Adipose tissue (tissue), 3 donors: Measurements from ENCODE around the gene ATG10. TPM values are rescaled to one million over a fixed set of nuclear protein-coding genes. Genes with fewer than 3 reads are reported as not detected.
"Not testable (repeated sequence)": the region's sequence is repeated elsewhere in the genome, so short reads cannot be mapped to it uniquely, and the experiment has no call there.

Source experiments
- H3K27ac ChIP-seq: one replicate; pipeline ENCODE4 v1.5.1; 2013; ENCODE audit warnings: low read depth, low read length
- WGBS, 3 donors: extraction: QIAGEN DNeasy Blood & Tissue Kit; methylation state at CpG; one replicate each; pipeline ENCODE4 v1.1.7; 2013; 5-methylcytosine and 5-hydroxymethylcytosine counted together
- polyA plus RNA-seq, 3 donors: library from polyadenylated mRNA; stranded (reverse); fragments of 200-250 nt; gene quantifications; one replicate each; pipeline ENCODE4 v1.2.3, GENCODE V29; 2013
- donor health status: healthy with polysubstance abuse.
- donor health status: Bipolar disorder and iron deficiency.
- donor health status: healthy.

The ATG10 gene
- polyA plus RNA-seq, 3 donors = 3.2 to 7.8 (median 4.3) TPM

DNA sequence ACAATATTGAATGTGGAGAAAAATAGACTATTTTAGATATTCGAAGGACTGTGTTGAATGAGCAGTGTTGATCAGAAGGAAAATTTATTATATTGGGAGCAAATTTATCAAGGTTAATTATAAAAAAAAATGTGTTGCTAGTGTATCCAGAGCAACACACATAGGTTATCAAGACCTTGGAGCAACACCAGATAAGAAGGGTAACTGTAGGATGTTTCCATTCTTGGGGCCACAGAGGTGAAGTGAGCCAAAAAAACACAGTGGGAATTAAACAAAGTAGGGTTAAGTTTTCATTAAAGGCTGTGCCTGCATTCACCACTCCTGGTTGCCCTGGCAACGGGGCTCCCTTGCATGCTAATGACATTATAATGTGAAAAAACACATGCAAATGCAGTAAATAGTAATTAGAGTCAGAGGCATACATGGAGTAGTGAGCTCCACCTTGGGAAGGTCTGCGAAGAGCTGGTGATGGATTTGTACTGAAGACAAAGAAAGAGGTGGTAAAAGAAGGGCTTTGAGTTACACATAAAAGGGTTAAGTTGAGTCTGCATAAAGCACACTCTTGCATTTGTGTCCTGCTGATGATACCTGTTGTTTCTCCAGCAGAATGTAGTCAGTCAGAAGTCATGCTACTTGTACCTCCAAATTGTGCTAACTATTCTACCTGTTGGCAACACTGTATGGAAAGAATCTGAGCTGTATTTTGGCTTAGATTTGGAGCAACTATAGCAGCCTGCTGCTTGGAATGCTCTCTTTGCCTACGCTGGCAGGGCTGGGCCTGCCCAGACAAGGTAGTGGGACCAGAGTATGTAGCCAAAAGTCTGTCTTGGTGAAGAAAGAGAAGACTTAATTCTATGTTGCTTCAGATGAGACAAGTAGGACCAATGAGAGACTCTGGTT lies 59.6 kb downstream of the ATG10 start:
- WGBS, 3 donors = 55 to 83% (median 79%) methylated on average over 4 of the region's 4 CpGs
- H3K27ac ChIP-seq = no peak overlapping the region

DNA sequence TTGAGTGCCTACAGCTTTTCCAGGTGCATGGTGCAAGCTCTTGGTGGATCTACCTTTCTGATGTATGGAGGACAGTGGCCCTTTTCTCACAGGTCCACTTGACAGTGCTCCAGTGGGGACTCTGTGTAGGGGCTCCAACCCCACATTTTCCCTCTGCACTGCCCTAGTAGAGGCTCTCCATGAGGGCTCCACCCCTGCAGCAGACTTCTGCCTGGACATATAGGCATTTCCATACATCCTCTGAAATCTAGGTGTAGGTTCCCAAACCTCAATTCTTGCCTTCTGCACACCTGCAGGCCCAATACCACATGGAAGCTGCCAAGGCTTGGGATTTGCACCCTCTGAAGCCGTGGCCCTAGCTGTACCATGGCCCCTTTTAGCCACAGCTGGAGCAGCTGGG lies 71.1 kb downstream of the ATG10 start:
- not testable (repeated sequence) for H3K27ac ChIP-seq
- 89 to 100% (median 93%) methylated on average over 1 of the region's 1 CpG for WGBS, 3 donors

- 59 to 100% (median 77%) methylated on average over 2 of the region's 2 CpGs for WGBS, 3 donors
- no peak overlapping the region for H3K27ac ChIP-seq
Observed at GRCh38 chr5:82044010-82044409, 72.2 kb downstream of the ATG10 start.

DNA sequence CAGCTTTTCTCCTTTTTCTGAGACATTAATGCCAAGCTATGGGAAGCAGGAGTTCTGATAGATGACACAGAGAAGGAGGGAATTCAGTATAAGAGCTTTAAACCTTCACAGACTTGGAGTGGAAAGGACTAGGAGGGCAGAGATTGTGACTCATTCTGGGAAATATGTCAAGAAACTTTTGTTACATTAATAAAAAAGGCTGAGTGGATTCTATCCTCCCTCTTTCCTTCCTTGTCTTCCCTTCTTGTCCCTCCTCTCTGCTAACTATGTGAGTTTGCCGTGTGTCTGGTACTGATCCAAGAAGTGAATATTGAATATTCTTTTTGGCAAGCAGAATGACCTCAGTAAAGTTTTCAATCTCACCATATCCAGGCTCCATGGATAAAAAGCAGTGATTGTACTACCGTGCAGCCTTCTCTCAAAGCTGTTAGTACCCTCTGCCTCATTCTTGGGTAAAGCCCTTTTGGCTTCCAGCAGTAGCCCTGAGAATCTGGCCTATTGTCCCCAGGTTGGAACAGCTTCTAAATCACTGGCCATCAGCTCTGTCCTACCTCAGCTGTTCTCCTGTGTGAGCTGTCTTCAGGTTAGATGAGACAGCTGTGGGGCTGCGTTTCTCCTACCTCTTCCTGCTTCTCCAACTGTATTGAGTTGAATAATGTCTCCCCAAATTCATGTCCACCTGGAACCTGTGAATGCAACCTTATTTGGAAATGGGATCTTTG lies 73.9 kb downstream of the ATG10 start:
- WGBS, 3 donors = 58 to 62% (median 62%) methylated on average over 3 of the region's 3 CpGs
- no peak overlapping the region for H3K27ac ChIP-seq

GRCh38 chr5:82046276-82046647 lies 74.4 kb downstream of the ATG10 start:
- H3K27ac ChIP-seq = no peak overlapping the region
- 52 to 69% (median 59%) methylated on average over 2 of the region's 2 CpGs for WGBS, 3 donors

DNA sequence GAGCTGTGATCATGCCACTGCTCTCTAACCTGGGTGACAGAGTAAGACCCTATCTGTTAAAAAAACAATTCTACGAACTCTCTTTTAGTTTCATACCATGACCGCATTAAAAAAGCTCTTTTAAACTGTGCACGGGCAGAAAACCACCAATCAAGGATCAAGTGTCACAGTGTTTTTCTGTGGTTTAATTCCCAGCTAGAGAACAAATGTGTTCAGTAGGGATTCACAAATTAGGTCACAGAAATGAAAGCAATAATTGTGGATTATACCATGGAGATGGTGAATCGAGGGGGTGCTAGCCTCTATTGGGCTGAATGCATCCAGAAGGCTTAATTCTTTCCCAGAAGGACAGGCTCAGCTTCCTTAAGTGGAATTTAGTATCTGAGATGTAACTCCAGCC lies 79.1 kb downstream of the ATG10 start:
- H3K27ac ChIP-seq = no peak overlapping the region
- 95 to 98% (median 96%) methylated on average over 4 of the region's 4 CpGs for WGBS, 3 donors

DNA sequence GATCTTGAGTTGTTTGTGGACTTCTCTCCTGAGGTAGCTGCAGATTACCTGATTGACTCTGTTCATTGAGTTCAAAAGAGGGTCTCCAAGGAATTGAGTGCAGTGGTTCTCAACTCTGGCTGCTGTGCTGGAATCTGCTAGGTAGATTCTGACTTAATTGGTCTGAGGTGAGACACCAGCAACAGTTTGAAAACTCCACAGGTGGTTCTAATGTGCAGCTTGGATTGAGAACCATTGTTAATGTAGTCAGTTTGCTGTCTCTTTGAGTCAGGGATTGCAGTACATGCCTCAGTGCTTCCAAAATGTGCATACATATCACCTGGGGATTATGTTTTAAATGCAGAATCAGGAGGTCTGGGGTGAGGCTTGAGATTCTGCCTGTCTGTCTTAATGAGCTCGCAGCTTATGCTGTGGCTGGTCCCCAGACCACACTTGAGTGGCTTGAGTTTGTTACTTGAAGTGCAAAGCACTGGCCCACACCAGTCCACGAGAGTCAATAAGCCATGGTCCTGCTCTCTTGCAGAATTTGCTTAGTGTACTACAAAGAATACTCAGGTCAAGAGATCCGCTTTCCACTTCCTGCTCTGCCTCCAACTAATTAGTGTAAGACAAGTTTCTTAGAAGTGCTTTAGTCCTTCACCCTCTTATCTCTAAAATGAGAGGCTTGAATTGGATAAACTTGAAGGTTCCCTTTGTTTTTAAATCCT lies 82.3 kb downstream of the ATG10 start:
- 88 to 94% (median 93%) methylated on average over 3 of the region's 3 CpGs for WGBS, 3 donors
- no peak overlapping the region for H3K27ac ChIP-seq

DNA sequence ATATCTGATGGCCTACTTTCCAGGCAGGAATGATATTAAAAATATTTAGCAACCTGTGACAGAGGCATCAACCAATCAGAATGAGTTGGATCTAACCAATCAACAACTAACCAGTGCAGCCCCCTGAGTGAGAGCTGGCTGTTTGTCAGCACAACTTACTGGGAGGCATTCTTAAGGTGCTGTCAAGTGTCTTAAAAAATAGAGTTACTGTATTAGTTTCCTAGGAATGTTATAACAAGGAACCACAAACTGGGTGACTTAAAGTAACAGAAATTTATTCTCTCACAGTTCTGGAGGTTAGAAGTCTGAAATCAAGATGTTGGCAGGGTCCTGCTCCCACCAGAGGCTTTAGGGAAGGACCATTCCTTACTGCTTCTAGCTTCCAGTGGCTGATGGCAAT lies 85.2 kb downstream of the ATG10 start:
- no peak overlapping the region for H3K27ac ChIP-seq

GRCh38 chr5:82058710-82059109 lies 86.9 kb downstream of the ATG10 start:
- H3K27ac ChIP-seq = no peak overlapping the region
- WGBS, 3 donors = 47 to 53% (median 52%) methylated on average over 1 of the region's 1 CpG

DNA sequence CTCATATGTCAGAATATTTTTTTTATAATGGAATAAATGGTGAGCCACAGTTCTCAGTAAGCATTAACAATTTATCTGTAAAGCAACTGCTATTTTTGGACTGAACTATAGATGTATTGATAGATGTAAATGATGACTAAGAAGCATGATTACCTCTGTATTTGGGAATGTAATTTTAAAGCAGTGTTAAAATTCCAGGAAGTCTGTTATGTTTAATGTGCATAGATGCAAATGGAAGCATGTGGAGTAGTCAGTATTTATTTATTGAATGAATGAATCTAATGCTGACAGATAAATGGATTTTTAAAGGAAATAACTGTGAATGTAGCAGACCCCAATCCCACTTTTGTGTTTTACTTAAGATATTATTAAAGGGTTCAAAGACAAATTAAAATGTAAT lies 95.0 kb downstream of the ATG10 start:
- no peak overlapping the region for H3K27ac ChIP-seq

GRCh38 chr5:82068042-82068441 lies 96.2 kb downstream of the ATG10 start:
- WGBS, 3 donors = 83 to 100% (median 99%) methylated on average over 3 of the region's 3 CpGs

GRCh38 chr5:82068723-82069122 lies 96.9 kb downstream of the ATG10 start:
- WGBS, 3 donors = 10 to 69% (median 12%) methylated on average over 2 of the region's 2 CpGs
- H3K27ac ChIP-seq = no peak overlapping the region

More at GRCh38 chr5:82068042-82068441, 96.2 kb downstream of the ATG10 start:
- H3K27ac ChIP-seq = not testable (repeated sequence)

GRCh38 chr5:82072138-82072537 lies 100.3 kb downstream of the ATG10 start:
- WGBS, 3 donors = 86 to 91% (median 88%) methylated on average over 2 of the region's 2 CpGs

DNA sequence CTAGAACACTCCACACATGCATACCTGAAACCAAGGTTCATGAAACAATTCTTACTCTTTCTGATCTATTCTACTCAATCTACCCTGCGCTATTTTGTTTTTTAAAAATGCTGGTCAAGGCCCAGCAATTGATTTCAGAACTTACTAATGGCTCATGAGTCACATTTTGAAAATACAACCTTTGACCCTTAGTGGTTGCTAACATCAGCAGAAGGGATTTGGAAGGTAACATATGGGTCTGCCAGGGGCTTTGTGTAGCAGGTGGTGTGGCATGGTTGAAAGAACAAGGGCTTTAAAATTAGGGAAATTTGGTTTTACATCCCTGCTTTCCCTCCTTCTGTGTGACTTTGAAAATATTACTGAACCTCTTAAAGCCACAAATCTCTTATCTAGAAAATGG lies 101.4 kb downstream of the ATG10 start:
- WGBS, 3 donors = 95 to 100% (median 99%) methylated on average over 1 of the region's 1 CpG

More at GRCh38 chr5:82072138-82072537, 100.3 kb downstream of the ATG10 start:
- H3K27ac ChIP-seq = no peak overlapping the region

GRCh38 chr5:82074950-82075349 lies 103.1 kb downstream of the ATG10 start:
- WGBS, 3 donors = 68 to 78% (median 75%) methylated on average over 2 of the region's 2 CpGs
- H3K27ac ChIP-seq = no peak overlapping the region

More for the DNA sequence above, 101.4 kb downstream of the ATG10 start:
- no peak overlapping the region for H3K27ac ChIP-seq

- 85 to 94% (median 91%) methylated on average over 5 of the region's 5 CpGs for WGBS, 3 donors
- no peak overlapping the region for H3K27ac ChIP-seq
Observed at GRCh38 chr5:82077496-82077895, 105.7 kb downstream of the ATG10 start.

DNA sequence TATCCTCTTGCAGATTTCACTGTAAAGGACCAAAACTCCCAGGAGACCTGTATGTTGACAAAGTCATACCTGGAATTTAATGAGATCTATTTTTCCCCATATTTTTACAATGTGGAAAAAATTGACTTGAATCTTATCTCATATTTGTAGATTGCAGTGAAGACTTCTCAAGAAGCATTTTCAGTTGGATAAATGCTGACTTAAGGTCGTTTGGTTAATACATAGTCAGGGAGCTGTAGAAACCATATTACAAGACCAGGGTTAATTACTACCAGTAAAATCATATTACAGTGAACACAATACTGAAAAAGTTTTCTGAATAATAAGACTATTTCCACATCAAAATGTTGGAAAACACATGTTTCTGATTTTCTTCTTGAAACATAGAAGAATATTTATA lies 119.8 kb downstream of the ATG10 start:
- no peak overlapping the region for H3K27ac ChIP-seq
- 77 to 81% (median 80%) methylated on average over 1 of the region's 1 CpG for WGBS, 3 donors

- H3K27ac ChIP-seq = no peak overlapping the region
- whole genome bisulfite sequencing, 3 donors = 95 to 98% (median 98%) methylated on average over 2 of the region's 2 CpGs
Observed at GRCh38 chr5:82095536-82095935, 123.7 kb downstream of the ATG10 start.

- H3K27ac ChIP-seq = no peak overlapping the region
Observed at GRCh38 chr5:82096249-82096648, 124.4 kb downstream of the ATG10 start.
